SK-N-MC (cell line): ENCODE data around the gene ATP2B2.

Source experiments
- EZH2 ChIP-seq: fragments of 200-600 bp; sonication (generic); IDR thresholded peaks from one replicate; pipeline ENCODE4 v1.6.1; 2017; ENCODE audit warnings: antibody characterized with exemption
- POLR2AphosphoS5 ChIP-seq: IDR thresholded peaks from 2 replicates; pipeline ENCODE4 v1.6.1; 2012; ENCODE audit warnings: mild to moderate bottlenecking, low read depth, low read length, borderline replicate concordance

- no peak for TF ChIP-seq POLR2AphosphoS5
- no peak for TF ChIP-seq EZH2
Observed at GRCh38 chr3:10459954-10460754, 45.2 kb downstream of the ATP2B2 start.
